Measurements from ENCODE around the gene MUSK.
"Not testable (repeated sequence)": the region's sequence is repeated elsewhere in the genome, so short reads cannot be mapped to it uniquely, and the experiment has no call there.

MUSK gene

DNA sequence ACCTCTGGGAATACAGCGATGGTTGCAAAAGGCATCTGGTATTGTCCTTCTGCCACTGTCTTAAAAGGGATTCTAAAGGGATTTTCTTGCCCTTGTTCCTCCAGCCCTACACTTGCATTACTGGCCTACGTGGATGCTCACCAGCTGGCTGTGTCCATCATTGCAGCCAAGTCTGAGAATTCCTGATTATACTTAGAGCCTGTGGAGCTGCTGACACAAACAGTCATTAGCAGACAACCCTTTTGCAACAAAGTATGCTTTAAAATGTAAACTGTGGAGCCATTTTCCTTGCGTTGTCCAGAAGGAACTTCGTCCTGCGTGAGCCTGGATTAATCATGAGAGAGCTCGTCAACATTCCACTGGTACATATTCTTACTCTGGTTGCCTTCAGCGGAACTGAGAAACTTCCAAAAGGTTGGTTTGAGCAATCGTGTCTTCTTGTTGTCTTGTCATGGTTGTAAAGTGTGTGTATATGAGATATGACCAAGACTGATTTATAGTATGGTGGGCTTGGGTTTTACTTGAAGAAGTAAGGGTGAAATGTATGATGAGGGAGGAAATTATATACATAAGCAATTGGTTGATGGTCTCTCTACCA is at the start of gene MUSK:
MUSK (plus strand) TSS at position 222 of the 598 bp plus-strand sequence; CDS start at position 336, 114 bp downstream.
- DNase-seq = no peak

DNA sequence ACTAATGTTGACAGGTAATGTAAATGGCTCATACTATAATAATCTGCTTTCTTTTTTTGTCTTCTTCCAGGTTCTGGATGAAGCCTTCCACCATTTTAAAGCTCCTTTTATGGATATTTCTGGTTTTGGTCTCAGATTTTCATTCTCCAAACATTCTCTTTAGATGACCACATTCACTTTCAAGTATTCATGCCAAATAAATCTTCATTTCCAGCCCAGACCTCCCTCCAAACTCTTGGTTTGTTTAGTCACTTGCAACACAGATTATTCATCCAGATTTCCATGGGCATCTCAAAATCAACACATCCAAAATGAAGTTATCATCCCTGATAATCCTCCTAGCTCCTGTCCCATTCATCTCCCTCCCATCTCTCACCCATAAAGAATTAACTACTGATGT is 48.8 kb upstream of the MUSK start:
- DNase-seq = no peak

DNA sequence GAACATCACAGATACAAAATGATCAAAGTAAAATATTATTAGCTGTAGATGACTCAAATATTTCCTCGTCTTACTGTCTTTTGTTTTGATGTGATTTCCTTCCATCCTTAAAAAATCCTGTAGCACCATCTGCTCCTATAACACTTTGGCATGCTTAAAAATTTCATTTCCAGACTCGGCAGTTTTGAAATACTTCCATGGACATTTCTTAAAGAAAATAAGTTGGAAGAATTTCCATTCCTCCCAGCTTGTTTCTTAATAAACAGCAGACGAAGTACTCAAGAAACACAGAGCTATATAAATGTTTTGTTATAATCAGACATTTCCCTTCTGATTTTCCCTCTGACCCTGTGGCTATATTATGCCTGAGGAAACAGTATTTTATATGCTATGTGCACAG is 47.9 kb upstream of the MUSK start:
- no peak for DNase-seq

DNA sequence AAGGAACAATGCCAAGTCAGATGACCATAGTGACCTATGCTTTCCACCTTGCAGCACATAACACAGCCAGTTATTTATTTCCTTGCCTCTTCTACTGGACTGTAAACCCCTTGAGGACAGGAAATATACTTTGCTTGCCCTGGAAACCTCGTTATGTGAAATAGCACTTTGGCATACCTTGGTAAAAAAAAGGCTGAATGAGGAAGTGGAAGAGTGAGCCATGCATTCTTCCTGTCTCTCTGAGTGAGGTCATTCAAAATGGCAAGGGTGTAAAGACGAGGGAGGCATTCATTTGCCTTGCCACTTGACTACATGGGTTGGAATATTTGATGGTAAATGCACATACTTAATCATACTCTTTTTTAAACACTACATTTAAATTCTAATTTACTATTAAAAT is 46.2 kb upstream of the MUSK start:
- no peak for DNase-seq

DNA sequence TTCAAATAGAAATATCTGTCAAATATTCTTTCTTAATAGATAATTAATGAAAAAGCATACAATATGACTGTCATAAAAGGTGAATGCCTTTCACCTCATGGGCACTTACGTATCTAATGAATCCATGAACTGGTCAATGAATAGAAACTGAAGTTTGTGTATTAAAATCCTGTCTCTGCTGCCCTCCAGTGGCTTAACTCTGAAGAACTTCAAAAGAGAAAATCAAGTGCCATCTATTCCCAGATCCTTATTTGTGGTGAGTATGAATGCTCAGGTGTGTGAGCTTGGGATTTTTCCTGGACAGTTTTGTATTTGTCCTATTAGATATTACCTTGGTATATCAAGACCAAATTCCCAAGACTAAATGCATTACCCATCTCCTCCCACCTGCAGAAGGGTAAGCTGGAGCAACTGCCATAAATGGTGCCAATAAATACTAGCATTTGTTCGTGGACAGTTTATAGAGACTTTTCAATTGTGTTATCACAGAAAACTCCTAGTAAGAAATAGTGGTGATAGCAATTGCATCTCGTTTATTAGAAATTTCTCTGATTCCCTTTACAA is 45.0 kb upstream of the MUSK start:
- no peak for DNase-seq

DNA sequence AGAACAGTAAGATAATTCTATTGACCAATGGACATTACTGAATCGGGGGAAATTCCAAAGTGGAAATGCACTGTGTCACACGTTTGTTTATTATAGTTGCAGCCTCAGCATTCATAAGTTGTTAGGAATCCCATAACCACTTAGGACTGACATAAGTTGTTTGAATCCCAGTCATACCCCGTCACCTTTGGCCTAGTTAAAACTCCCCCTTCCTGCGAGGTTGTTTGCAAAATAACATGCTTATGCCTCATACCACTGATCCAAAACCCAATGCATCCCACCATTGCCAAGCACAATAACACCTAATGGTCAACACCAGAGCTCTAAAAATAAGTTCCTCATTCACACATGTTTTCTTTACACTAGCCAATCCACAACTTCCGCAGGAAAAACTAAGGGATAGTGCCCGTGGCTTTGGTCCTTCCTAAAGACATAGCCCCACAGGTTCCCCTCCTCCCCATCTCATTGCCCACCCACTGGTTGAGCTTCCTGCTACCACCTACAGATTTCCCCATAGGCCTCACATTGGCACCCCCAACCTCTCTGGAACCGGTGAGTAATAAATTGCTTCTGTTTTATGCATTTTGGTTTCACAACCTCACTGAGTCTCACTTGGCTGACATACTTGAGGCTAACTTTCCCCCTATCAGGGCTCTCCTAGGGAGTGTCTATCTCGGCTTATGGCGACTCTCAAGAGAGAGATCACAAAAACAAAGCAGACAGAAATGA is 42.3 kb upstream of the MUSK start:
- no peak for DNase-seq

DNA sequence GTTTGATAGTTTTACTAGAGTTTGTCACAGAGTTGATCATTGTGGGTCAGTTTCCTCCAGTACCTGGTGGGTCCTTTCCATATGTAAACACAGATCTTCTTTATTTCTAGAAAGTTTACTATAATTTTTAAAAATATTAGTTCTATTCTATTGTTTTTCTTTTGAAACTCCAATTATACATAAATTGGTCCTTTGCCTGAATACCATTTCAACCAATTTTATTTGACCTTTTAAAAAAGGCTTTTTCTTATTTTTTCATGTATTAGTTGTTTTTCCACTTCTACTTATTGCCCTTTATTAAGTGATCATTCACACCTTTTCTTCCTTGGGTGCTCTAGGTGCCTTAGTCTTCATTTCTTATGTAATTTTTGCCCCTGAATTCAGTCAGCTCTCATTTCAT is 33.0 kb upstream of the MUSK start:
- DNase-seq = no peak

DNA sequence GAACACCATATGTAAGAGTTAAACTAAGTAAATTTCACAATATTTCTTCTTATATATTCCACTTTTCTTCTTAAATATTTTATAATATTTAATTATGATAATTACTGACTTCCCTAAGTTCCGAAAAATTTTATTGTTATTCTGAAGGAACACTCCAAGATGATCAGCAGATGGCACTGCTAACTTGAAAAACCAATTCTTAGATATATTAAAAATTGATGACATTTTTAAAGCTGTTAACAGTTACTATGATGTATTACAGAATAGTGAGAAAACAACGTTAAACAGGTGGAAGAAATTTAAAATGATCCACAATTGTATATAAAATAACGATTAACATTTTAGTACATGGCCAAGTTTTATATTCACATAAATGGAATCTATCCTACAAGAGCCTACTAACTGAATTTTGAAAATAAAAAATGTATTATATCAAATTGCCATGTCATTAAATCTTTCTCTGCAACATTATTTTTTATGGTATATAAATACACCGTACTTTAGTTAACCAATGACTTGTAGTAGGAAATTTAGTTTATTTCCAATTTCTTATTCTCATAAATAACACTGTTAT is 30.1 kb upstream of the MUSK start:
- DNase-seq = no peak

DNA sequence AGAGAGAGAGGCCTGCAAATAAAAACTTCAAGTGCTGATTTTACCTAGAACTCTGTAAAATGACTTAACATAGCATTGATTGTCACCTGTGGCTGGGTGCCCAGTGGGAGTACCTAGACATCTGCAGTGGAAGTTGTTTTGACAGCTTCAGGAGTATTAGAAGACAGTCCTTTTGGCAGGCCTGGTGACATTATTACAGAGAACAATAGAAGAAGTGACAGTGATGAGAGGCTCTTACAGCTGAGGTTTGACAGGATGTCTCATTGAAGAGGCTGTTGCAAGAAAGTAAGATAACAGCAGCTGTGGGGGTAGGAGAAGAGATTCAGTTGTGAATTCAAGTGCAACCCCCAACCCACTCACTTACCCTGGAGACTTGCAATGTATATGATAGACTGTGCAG is 27.9 kb upstream of the MUSK start:
- DNase-seq = no peak

DNA sequence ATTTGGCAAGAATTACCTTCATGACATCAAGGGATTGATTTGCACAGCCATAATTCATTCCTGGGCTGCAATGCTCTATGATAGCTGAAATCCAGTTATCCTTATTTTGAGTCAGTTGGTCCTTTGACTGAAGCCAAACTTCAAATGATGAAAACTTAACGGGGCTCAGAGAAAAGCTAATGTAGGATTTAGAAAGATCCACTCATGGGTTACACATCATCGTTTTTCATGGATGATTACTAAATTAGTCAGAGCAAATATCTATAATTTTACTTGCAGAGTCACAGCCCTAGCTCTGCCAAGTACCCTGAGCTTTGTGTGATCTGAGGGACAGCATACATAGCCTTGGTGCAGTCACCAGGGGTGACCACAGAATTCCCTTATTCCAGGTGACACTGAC is 27.3 kb upstream of the MUSK start:
- no peak for DNase-seq

DNA sequence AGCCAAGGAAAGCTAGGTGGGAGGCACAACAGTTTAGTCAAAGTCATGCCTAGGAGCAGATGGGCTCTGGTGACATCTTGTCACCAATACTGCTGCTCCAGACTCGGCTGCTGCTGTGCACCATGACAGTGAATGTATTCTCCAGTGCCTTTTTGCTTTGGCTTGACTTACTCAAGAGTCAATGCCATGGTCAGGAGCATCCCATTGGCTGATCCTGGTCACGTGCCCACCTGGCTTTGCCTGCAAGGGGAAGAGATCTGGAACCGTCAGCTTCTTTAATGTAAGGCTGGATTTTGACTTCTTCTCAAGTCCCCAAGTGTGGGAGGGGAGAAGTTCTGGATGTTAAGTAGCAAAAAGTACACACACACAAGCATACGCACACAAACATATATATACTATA is 19.9 kb upstream of the MUSK start:
- no peak for DNase-seq

DNA sequence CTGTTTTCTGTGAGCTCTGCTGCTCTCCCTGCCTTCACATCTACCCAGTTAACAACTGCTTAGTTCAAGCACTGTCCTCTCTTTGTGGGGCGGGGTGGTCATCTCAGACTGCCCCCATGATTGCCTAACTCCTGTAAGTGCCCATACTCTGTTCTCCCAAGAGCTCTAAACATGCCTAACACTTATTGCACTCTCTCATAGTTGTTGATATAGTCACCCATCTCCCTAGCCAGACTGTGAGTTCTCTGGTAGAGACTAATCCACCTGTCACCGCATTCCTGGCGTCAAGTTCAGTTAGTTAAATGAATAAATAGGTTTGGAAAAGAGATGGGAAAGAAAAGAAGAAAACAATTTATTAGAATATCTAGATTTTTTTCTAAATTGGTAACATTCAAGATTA is 18.3 kb upstream of the MUSK start:
- DNase-seq = no peak

DNA sequence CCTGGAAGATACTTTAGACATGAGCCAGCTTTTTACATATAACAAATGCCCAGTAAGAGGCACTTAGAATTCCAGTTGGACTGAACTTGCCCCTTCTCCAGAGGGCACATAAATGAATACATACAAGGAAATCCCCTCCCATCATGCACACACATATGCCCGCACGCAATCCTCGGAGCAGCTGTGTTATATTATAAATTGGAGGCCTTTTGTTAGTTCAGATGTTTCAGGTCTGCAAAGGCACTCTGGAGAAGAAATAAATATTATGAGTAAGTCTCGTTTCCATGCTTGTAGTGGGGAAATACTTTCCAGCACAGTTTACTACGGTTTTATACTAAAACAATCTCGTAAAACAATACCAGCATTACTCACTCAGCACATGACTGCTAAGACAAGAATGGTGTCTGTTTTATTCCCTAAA is 17.6 kb upstream of the MUSK start:
- DNase-seq = no peak

DNA sequence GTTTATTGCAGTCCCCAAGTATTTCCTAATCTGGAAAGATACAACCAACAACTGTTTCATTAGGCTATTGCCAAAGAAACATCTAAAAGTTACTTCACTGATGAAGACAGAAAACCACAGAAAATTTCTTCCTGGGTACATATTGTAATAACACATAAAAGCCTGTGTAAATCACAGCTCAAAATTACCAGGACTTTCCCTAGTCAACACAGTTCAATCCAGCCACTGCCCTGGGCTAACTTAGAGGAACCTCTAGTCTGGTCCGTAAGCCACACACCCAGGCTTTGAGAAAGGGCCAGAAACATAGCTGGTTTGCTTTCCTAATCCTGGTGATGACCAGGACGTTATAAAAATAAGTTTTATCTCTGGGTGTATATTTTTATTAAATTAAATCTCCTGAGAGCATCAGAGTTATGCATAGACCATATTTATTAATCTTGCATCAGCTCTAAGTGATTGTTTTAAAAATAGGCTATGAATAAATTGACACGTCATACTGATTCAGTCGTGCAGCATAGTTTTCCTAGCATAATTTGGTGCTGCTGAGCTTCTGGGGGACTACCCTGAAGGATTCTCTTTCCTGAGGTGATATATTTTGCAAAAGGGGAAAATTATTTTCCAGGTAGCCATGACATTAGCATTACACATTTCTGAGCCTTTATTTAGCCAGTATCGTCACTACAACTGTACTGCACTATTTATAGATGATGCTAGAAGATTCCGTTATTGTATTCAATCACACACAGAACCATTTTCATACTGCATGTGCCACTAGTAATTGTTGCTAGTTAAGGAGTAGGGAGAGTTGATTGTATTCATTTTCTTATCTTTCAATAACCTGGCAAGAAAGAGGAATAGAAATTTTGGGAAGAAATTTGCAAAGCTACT is 12.6 kb upstream of the MUSK start:
- DNase-seq = no peak

DNA sequence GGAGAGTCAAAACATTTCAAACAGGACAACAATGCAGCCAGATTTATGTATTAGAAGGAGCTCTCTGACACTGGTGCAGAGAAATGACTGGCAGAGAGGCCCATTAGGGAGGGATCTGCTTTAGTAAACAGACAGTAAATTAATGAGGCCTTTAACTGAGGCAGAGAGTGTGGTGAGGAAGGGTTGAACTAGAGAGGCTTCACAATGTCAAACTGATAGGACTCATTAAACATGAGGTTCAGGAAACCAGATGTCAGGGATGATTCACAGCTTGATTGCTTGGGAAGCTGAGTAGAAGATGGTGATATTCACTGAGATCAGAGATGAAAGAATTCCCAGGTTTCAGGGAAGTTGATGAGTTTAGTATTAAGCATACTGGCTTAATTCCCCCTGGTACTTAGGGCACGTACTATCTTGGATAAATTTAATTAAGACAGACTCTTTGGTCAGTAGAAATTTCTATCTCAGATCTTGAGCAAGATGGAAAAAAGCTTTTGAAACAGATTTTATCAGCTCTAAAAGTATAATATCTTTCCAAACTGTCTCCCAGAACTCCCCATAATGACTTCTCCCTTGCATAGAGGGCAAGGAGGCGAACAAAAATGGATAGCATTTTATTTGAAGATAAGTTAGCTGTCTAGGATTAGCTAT is 8.6 kb upstream of the MUSK start:
- DNase-seq = no peak

DNA sequence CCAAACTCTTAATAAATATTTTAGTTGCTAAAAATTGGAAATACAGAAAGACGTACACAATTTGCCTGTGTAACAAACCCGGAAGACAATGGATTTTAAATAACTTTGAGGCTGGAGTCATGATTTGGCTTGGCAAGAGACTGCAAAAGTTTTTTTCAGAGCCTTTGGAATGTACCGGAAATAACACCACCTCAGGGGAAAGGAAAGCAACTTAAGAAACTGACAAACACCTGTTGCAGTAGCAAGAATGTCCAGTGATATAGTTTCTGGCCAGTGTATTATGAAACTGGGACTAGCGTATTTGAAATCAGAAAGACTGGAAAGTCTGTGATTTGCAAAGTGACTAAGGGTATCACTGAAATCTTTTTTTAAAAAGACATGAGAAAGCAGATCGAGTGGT is 842 bp downstream of the MUSK start:
- DNase-seq = no peak

DNA sequence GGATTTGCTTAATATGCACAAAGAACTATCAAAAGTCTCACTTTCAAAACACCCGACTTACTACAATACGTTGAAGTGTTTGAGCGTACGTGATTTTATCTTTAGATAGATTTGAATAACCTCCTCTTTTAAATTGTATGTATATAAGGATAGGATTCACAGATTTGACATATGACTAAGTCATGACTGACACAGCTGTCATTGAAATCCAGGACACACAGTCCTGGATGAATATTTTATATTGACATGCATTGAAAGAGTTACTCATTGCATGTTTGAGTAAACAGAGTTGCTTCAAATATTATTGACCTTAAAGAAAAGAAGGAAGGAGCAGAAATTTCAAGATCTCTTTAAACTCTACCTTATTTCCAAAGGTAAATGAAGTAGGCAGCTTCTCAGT is 3.3 kb downstream of the MUSK start:
- no peak for DNase-seq

DNA sequence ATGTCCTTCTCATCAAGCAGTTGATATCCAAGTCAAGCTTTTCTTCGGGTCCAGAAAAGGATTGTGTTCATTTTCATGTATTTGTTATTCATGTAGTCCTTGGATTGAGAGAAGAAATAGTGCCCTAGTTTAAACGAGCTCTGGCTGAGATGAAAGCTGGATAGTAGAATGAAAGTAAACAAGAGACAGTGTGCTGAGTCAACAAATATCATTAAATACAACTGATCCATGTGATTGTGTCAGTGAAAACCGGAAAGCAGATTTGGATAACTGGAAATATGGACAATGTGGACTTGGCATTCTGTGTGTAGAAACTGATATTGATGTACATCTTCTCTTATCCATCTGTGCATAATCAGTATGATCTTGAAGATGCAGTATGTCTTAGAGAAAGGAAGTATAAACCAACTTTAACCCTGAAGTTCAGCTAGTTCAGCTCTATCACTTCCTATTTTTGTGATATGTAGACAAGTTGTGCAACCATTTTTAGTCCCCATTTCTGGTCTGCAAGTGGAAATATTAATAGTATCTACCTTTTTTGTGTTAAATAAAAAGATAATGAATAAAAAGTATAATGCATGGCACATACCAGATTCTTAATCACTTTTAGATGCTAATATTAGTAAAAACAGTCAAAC is 4.4 kb downstream of the MUSK start:
- DNase-seq = no peak

DNA sequence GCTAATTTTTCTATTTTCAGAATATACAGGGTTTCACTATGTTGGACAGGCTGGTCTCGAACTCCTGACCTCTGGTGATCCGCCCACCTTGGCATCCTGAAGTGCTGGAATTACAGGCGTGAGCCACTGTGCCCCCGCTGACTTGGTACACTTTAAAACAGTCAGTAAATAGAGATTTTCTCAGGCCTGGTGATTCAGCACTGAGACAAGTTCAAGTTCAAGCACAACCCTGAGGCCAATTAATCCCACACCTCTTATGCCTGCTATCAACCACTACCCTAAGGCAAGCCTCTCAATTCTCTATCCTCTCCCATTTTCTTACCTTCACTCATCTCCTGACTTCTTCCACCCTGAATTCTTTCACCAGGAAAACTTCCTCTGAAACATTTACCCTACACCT is 18.9 kb downstream of the MUSK start:
- no peak for DNase-seq

DNA sequence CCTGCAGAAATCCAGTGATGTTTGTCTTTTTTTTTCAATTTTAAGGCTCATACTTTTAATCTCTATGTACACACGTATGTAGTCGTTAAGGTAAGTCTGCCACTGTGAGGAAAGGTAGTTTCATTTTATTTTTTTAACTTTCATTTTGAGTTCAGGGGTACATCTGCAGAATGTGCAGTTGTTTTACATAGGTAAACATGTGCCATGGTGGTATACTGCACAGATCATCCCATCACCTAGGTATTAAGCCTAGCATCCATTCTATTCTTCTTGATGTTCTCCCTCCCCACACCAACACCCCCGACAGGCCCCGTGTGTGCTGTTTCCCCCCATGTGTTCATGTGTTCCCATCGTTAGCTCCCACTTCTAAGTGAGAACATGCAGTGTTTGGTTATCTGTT is 19.7 kb downstream of the MUSK start:
- DNase-seq = no peak

DNA sequence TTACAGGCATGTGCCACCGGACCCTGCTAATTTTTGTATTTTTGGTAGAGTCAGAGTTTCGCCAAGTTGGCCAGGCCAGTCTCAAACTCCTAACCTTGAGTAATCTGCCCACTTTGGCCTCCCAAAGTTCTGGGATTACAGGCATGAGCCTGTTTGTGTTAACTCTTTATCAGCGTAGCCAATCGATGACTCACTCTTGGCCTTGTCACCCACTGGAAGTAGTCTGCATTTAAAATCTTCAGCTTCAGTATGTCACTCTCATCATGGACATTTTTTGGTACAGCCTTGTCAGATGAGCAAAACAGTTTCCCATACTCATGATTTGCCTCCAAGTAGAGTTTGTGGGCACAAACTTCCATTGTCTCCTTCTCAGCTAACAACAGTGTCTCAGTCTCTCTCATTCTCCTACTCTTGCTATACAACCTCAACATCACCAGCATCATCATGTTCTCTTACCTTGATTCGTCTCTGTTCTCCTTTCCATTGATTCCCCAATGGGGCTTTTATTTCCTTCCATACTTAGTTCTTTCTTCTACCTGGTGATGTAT is 22.5 kb downstream of the MUSK start:
- no peak for DNase-seq

DNA sequence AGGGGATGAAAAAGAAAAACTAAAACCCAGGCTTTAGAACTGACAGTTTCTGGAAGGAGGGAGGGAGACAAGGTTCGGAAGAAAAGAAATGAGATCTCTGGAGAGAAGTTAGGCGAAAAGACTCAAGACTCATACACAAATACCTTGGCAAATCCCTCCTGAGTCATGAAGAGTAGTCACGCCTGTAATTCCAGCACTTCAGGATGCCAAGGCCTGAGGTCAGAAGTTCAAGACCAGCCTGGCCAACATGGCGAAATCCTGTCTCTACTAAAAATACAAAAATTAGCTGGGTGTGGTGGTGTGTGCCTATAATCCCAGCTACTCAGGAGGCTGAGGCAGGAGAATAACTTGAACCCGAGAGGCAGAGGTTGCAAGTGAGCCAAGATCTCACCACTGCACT is 27.3 kb downstream of the MUSK start:
- DNase-seq = not testable (repeated sequence)
